ENCODE results near the gene NAIF1. TPM values are rescaled to one million over a fixed set of nuclear protein-coding genes. Genes with fewer than 3 reads are reported as not detected.
A peak's percentile ranks its signal among the peaks of the same experiment; 100 is the strongest.

Gene NAIF1
- total and polyA plus RNA-seq, 2 donors (not counting 3 experiments of a cell fraction or from before 2014, with no cell fraction given) = 8.2 to 10.1 TPM

GRCh38 chr9:128093011-128093410 lies 25.9 kb upstream of the NAIF1 start:
- no peak for TF ChIP-seq FOS (IDR thresholded peaks at IDR 0.05; ENCODE audit: borderline replicate concordance, insufficient read depth, low read length)
- TF ChIP-seq EZH2 (IDR thresholded peaks at IDR 0.05; ENCODE audit: borderline replicate concordance, low read depth, low read length, severe bottlenecking) = no peak
- TF ChIP-seq POLR2AphosphoS5 (IDR thresholded peaks at IDR 0.05; ENCODE audit: insufficient read depth, low read depth, low read length) = no peak
- TF ChIP-seq JUN (IDR thresholded peaks at IDR 0.05; ENCODE audit: borderline replicate concordance, insufficient read depth, insufficient read length, low read depth) = no peak
- TF ChIP-seq CTCF (IDR thresholded peaks at IDR 0.05; ENCODE audit: extremely low read depth in 1 of 2, insufficient read depth in 1 of 2, low read depth in 1 of 2, low read length in 2 of 2) = no peak
- no peak for TF ChIP-seq GATA2 (IDR thresholded peaks at IDR 0.05; ENCODE audit: insufficient read depth, insufficient read length, low read depth, low read length)
- no peak for TF ChIP-seq MYC (IDR thresholded peaks at IDR 0.05; ENCODE audit: low read depth, low read length)
- TF ChIP-seq POLR2A (IDR thresholded peaks at IDR 0.05; ENCODE audit: low read depth, low read length) = no peak
- TF ChIP-seq MAX (IDR thresholded peaks at IDR 0.05; ENCODE audit: insufficient read depth, insufficient read length) = no peak
- Histone ChIP-seq H2AFZ (ENCODE audit: low read depth, low read length) (no peak overlapping the region), H3K36me3 (ENCODE audit: control insufficient read depth in 2 of 2, extremely low read depth in 1 of 2, insufficient read depth in 2 of 2, low read length in 2 of 2) (no peaks in the 10 kb centered on the region), H3K4me1 (ENCODE audit: control insufficient read depth, extremely low read depth, insufficient read depth, low read length) (peaks cover 31% of the 10 kb centered on the region), H3K9ac (replicated peaks; ENCODE audit: extremely low read depth, insufficient read depth, low read length) (no peak overlapping the region), H3K27ac (ENCODE audit: insufficient read depth, low read depth, low read length) (peak overlapping the region; percentile 93), H3K9me1 (replicated peaks; ENCODE audit: control insufficient read depth, extremely low read depth, insufficient read depth, low read length) (no peaks in the 10 kb centered on the region), H4K20me1 (replicated peaks; ENCODE audit: control insufficient read depth, extremely low read depth, insufficient read depth, low read length) (no peaks in the 10 kb centered on the region), H3K79me2 (ENCODE audit: control insufficient read depth, insufficient read depth, low read length) (peaks cover 38% of the 10 kb centered on the region), H3K27me3 (ENCODE audit: control insufficient read depth in 2 of 2, insufficient read depth in 2 of 2, low read length in 2 of 2) (no peaks in the 10 kb centered on the region), H3K9me3 (replicated peaks; ENCODE audit: control insufficient read depth, insufficient read depth, low read length) (no peaks in the 10 kb centered on the region), H3K4me3 (replicated peaks in 1 of 3; ENCODE audit: insufficient read depth in 1 of 3, low read depth in 1 of 3, low read length in 3 of 3) (no peak overlapping the region), H3K4me2 (ENCODE audit: insufficient read depth, low read length) (no peak overlapping the region)
- intact Hi-C loops (cut with micrococcal nuclease) (no loop called here), dilution Hi-C loops (cut with MboI; ENCODE audit: extremely low pct_ligation_motif_present, low sequenced_read_pairs) (no loop called here)
- POLR2A ChIA-PET = no interaction called here
- BruUV-seq (replicated peaks) = no TSS peak
- CTCF ChIA-PET = interaction anchor here (0.7 to 4.9 kb wide), 11 partner anchors 8 to 150 kb away, joined by 3 to 55 read pairs (median 3); partner anchors contain the start of genes NAIF1 and SLC25A25
- DNase-seq (ENCODE audit: low read depth, low spot score) = peak; percentile 17
- no peak for FAIRE-seq

Data from endothelial cell of umbilical vein (primary cell).